Measurements from ENCODE around the gene TNRC6B. TPM values are rescaled to one million over a fixed set of nuclear protein-coding genes. Genes with fewer than 3 reads are reported as not detected.
A peak's percentile ranks its signal among the peaks of the same experiment; 100 is the strongest.
"Not testable (repeated sequence)": the region's sequence is repeated elsewhere in the genome, so short reads cannot be mapped to it uniquely, and the experiment has no call there.

Gene TNRC6B
- total and polyA plus RNA-seq, 5 donors from 2014 or later = 50.6 to 144 (median 72.6) TPM

GRCh38 chr22:40215266-40215665 is 37.5 kb downstream of the TNRC6B start:
- Histone ChIP-seq H3K4me3 (ENCODE audit: low read depth, low read length) (peak overlapping the region; percentile 67), H3K36me3 (ENCODE audit: control insufficient read depth, insufficient read depth, low read length) (peaks cover 8% of the 10 kb centered on the region), H3K27ac (ENCODE audit: insufficient read depth, low read length, poor library complexity, severe bottlenecking) (peak overlapping the region; percentile 75), H3K27me3 (ENCODE audit: control insufficient read depth, insufficient read depth, low read length) (no peaks in the 10 kb centered on the region), H3K4me1 (ENCODE audit: control insufficient read depth, insufficient read depth, low read length, poor library complexity, severe bottlenecking) (peaks cover 69% of the 10 kb centered on the region), H3K9me3 (ENCODE audit: control insufficient read depth in 2 of 2, low read length in 2 of 2) (no peaks in the 10 kb centered on the region)
- no peaks in the 10 kb centered on the region for H3K27me3 Mint-ChIP-seq
- ATAC-seq (ENCODE audit: low read depth in 2 of 2) (no peak), DNase-seq (peak in 1 of 3 donors; percentile 29)
- H3K27ac Mint-ChIP-seq = peak overlapping the region; percentile 84 to 95 (median 90)
- H3K4me3 Mint-ChIP-seq = peak overlapping the region in 3 of 4 donors; percentile 41 to 81 (median 64)
- H3K4me1 Mint-ChIP-seq = peaks cover 60 to 97% (median 72%) of the 10 kb centered on the region in 4 donors
- H3K36me3 Mint-ChIP-seq = peaks cover 10% of the 10 kb centered on the region
- H3K9me3 Mint-ChIP-seq = no peaks in the 10 kb centered on the region

GRCh38 chr22:40216041-40216756 is 38.5 kb downstream of the TNRC6B start:
- H3K4me3 ChIP-seq (ENCODE audit: low read depth, low read length) = peak overlapping the region; percentile 67
- peak in 2 of 3 donors; percentile 17 to 51 for DNase-seq
- peak; percentile 39 to 40 for ATAC-seq (ENCODE audit: low read depth in 2 of 2)
- Mint-ChIP-seq H3K4me3 (peak overlapping the region; percentile 41 to 81 (median 67)), H3K27me3 (no peaks in the 10 kb centered on the region), H3K27ac (peak overlapping the region; percentile 84 to 95 (median 90)), H3K4me1 (peaks cover 50 to 94% (median 69%) of the 10 kb centered on the region in 4 donors), H3K9me3 (no peaks in the 10 kb centered on the region), H3K36me3 (peaks cover 10% of the 10 kb centered on the region)
- peak overlapping the region; percentile 75 for H3K27ac ChIP-seq (ENCODE audit: insufficient read depth, low read length, poor library complexity, severe bottlenecking)
- peaks cover 68% of the 10 kb centered on the region for H3K4me1 ChIP-seq (ENCODE audit: control insufficient read depth, insufficient read depth, low read length, poor library complexity, severe bottlenecking)
- H3K9me3 ChIP-seq (ENCODE audit: control insufficient read depth in 2 of 2, low read length in 2 of 2) = no peaks in the 10 kb centered on the region
- H3K36me3 ChIP-seq (ENCODE audit: control insufficient read depth, insufficient read depth, low read length) = peaks cover 11% of the 10 kb centered on the region
- H3K27me3 ChIP-seq (ENCODE audit: control insufficient read depth, insufficient read depth, low read length) = no peaks in the 10 kb centered on the region

- Mint-ChIP-seq H3K4me1 (peaks cover 38 to 90% (median 70%) of the 10 kb centered on the region in 4 donors), H3K36me3 (peaks cover 6% of the 10 kb centered on the region), H3K27me3 (no peaks in the 10 kb centered on the region), H3K4me3 (peak overlapping the region in 3 of 4 donors; percentile 42 to 70 (median 61)), H3K9me3 (no peaks in the 10 kb centered on the region), H3K27ac (peak overlapping the region; percentile 60 to 90 (median 88))
- Histone ChIP-seq H3K9me3 (ENCODE audit: control insufficient read depth in 2 of 2, low read length in 2 of 2) (no peaks in the 10 kb centered on the region), H3K4me3 (ENCODE audit: low read depth, low read length) (peak overlapping the region; percentile 49), H3K27ac (ENCODE audit: insufficient read depth, low read length, poor library complexity, severe bottlenecking) (peak overlapping the region; percentile 75), H3K36me3 (ENCODE audit: control insufficient read depth, insufficient read depth, low read length) (peaks cover 10% of the 10 kb centered on the region), H3K4me1 (ENCODE audit: control insufficient read depth, insufficient read depth, low read length, poor library complexity, severe bottlenecking) (peaks cover 63% of the 10 kb centered on the region), H3K27me3 (ENCODE audit: control insufficient read depth, insufficient read depth, low read length) (no peaks in the 10 kb centered on the region)
- DNase-seq (peak in 1 of 3 donors; percentile 40), ATAC-seq (ENCODE audit: low read depth in 2 of 2) (peak; percentile 32 to 35)
Measured at GRCh38 chr22:40218152-40218551, 40.4 kb downstream of the TNRC6B start.

GRCh38 chr22:40218723-40219294 is 41.1 kb downstream of the TNRC6B start:
- Histone ChIP-seq H3K9me3 (ENCODE audit: control insufficient read depth in 2 of 2, low read length in 2 of 2) (no peaks in the 10 kb centered on the region), H3K27ac (ENCODE audit: insufficient read depth, low read length, poor library complexity, severe bottlenecking) (peak overlapping the region; percentile 75), H3K27me3 (ENCODE audit: control insufficient read depth, insufficient read depth, low read length) (no peaks in the 10 kb centered on the region), H3K4me3 (ENCODE audit: low read depth, low read length) (peak overlapping the region; percentile 49), H3K36me3 (ENCODE audit: control insufficient read depth, insufficient read depth, low read length) (peaks cover 6% of the 10 kb centered on the region), H3K4me1 (ENCODE audit: control insufficient read depth, insufficient read depth, low read length, poor library complexity, severe bottlenecking) (peaks cover 63% of the 10 kb centered on the region)
- DNase-seq (no peak), ATAC-seq (ENCODE audit: low read depth in 2 of 2) (no peak)
- peaks cover 6% of the 10 kb centered on the region for H3K36me3 Mint-ChIP-seq
- peak overlapping the region in 3 of 4 donors; percentile 42 to 70 (median 61) for H3K4me3 Mint-ChIP-seq
- H3K9me3 Mint-ChIP-seq = no peaks in the 10 kb centered on the region
- peaks cover 36 to 90% (median 69%) of the 10 kb centered on the region in 4 donors for H3K4me1 Mint-ChIP-seq
- H3K27ac Mint-ChIP-seq = peak overlapping the region; percentile 84 to 90 (median 88)
- H3K27me3 Mint-ChIP-seq = no peaks in the 10 kb centered on the region

GRCh38 chr22:40220316-40221054 is 42.8 kb downstream of the TNRC6B start:
- Histone ChIP-seq H3K36me3 (ENCODE audit: control insufficient read depth, insufficient read depth, low read length) (peaks cover 6% of the 10 kb centered on the region), H3K9me3 (ENCODE audit: control insufficient read depth in 2 of 2, low read length in 2 of 2) (no peaks in the 10 kb centered on the region), H3K4me1 (ENCODE audit: control insufficient read depth, insufficient read depth, low read length, poor library complexity, severe bottlenecking) (peaks cover 67% of the 10 kb centered on the region), H3K27me3 (ENCODE audit: control insufficient read depth, insufficient read depth, low read length) (no peaks in the 10 kb centered on the region), H3K27ac (ENCODE audit: insufficient read depth, low read length, poor library complexity, severe bottlenecking) (no peak overlapping the region), H3K4me3 (ENCODE audit: low read depth, low read length) (no peak overlapping the region)
- Mint-ChIP-seq H3K27me3 (no peaks in the 10 kb centered on the region), H3K4me1 (peaks cover 40 to 87% (median 72%) of the 10 kb centered on the region in 4 donors), H3K9me3 (no peaks in the 10 kb centered on the region), H3K36me3 (peaks cover 14% of the 10 kb centered on the region), H3K27ac (peak overlapping the region in 2 of 3 donors; percentile 55 to 90), H3K4me3 (peak overlapping the region in 2 of 4 donors; percentile 28 to 43)
- no peak for DNase-seq
- no peak for ATAC-seq (ENCODE audit: low read depth in 2 of 2)

- H3K4me1 Mint-ChIP-seq = peaks cover 38 to 87% (median 70%) of the 10 kb centered on the region in 4 donors
- Histone ChIP-seq H3K27me3 (ENCODE audit: control insufficient read depth, insufficient read depth, low read length) (no peaks in the 10 kb centered on the region), H3K27ac (ENCODE audit: insufficient read depth, low read length, poor library complexity, severe bottlenecking) (no peak overlapping the region), H3K9me3 (ENCODE audit: control insufficient read depth in 2 of 2, low read length in 2 of 2) (no peaks in the 10 kb centered on the region), H3K4me1 (ENCODE audit: control insufficient read depth, insufficient read depth, low read length, poor library complexity, severe bottlenecking) (peaks cover 62% of the 10 kb centered on the region), H3K4me3 (ENCODE audit: low read depth, low read length) (no peak overlapping the region), H3K36me3 (ENCODE audit: control insufficient read depth, insufficient read depth, low read length) (peaks cover 6% of the 10 kb centered on the region)
- H3K27ac Mint-ChIP-seq = peak overlapping the region in 1 of 3 donors; percentile 58
- H3K36me3 Mint-ChIP-seq = peaks cover 11% of the 10 kb centered on the region
- peak overlapping the region in 1 of 4 donors; percentile 28 for H3K4me3 Mint-ChIP-seq
- no peaks in the 10 kb centered on the region for H3K9me3 Mint-ChIP-seq
- no peak for ATAC-seq (ENCODE audit: low read depth in 2 of 2)
- no peak for DNase-seq
- no peaks in the 10 kb centered on the region for H3K27me3 Mint-ChIP-seq
Measured at GRCh38 chr22:40221055-40221414, 43.3 kb downstream of the TNRC6B start.

- not testable (repeated sequence) for H3K9me3 ChIP-seq (ENCODE audit: control insufficient read depth in 2 of 2, low read length in 2 of 2); H3K36me3 ChIP-seq (ENCODE audit: control insufficient read depth, insufficient read depth, low read length); H3K9me3 Mint-ChIP-seq; H3K4me3 ChIP-seq (ENCODE audit: low read depth, low read length); H3K27me3 ChIP-seq (ENCODE audit: control insufficient read depth, insufficient read depth, low read length); H3K27me3 Mint-ChIP-seq; ATAC-seq (ENCODE audit: low read depth in 2 of 2); DNase-seq; H3K27ac ChIP-seq (ENCODE audit: insufficient read depth, low read length, poor library complexity, severe bottlenecking)
- peaks cover 33 to 80% (median 64%) of the 10 kb centered on the region in 4 donors for H3K4me1 Mint-ChIP-seq
- H3K4me3 Mint-ChIP-seq = peak overlapping the region in 1 of 4 donors; percentile 47
- peaks cover 43% of the 10 kb centered on the region for H3K4me1 ChIP-seq (ENCODE audit: control insufficient read depth, insufficient read depth, low read length, poor library complexity, severe bottlenecking)
- peaks cover 16% of the 10 kb centered on the region for H3K36me3 Mint-ChIP-seq
- H3K27ac Mint-ChIP-seq = peak overlapping the region in 2 of 3 donors; percentile 40 to 62
Measured at GRCh38 chr22:40222979-40223378, 45.3 kb downstream of the TNRC6B start.

Measured in CD4-positive, CD25-positive, alpha-beta regulatory T cell (primary cell).